Psoas muscle (tissue), 8 donors: Measurements from ENCODE around the gene TMEM163. TPM values are rescaled to one million over a fixed set of nuclear protein-coding genes. Genes with fewer than 3 reads are reported as not detected.

ENCODE experiments used
- ATAC-seq, 4 donors: fragments of 200-7000 bp; cut with Tn5 transposase; one replicate each; pipeline ENCODE4 v1.9.1; 2020; ENCODE audit warnings: moderate library complexity in 3 of 4, mild to moderate bottlenecking in 2 of 4
- DNase-seq, 2 donors: peaks; one replicate each; pipeline ENCODE4 v3.0.0-alpha.2; 2020
- H3K27ac ChIP-seq: fragments of 200-600 bp; one replicate; pipeline ENCODE4 v1.8.0; 2022
- H3K27me3 ChIP-seq, 3 donors: fragments of 200-600 bp in 1 of 3; one replicate each; pipeline versions ENCODE4 v1.6.1 to v1.8.0; 2013 to 2022; ENCODE audit warnings: low read length in 2 of 3, mild to moderate bottlenecking in 2 of 3, moderate library complexity in 1 of 3; ENCODE audit not compliant: insufficient read depth in 3 of 3
- H3K36me3 ChIP-seq, 2 donors: fragments of 200-600 bp in 1 of 2; one replicate each; pipeline versions ENCODE4 v1.6.1 to v1.8.0; 2013 to 2022; ENCODE audit warnings: low read depth in 1 of 2, mild to moderate bottlenecking in 1 of 2, moderate library complexity in 1 of 2; ENCODE audit not compliant: insufficient read depth in 1 of 2
- H3K4me1 ChIP-seq: fragments of 200-600 bp; one replicate; pipeline ENCODE4 v1.8.0; 2022
- H3K4me3 ChIP-seq: fragments of 200-600 bp; one replicate; pipeline ENCODE4 v1.8.0; 2022; ENCODE audit warnings: mild to moderate bottlenecking
- H3K9me3 ChIP-seq: fragments of 200-600 bp; one replicate; pipeline ENCODE4 v1.8.0; 2022
- WGBS, 3 donors: extraction: QIAGEN DNeasy Blood & Tissue Kit; methylation state at CpG; one replicate each; pipeline versions ENCODE4 v1.1.6 to v1.1.7; 2013; 5-methylcytosine and 5-hydroxymethylcytosine counted together
- intact Hi-C, 2 donors: fragments of 100-400 bp; cut with DNase I; formaldehyde crosslinking; loops; one replicate each; pipeline versions ENCODE4 v1.11.0 to v1.14.2; 2022
- polyA plus RNA-seq, 3 donors: library from polyadenylated mRNA; stranded (reverse); fragments of 200-250 nt; gene quantifications; one replicate each; pipeline ENCODE4 v1.2.3, GENCODE V29; 2013
- total RNA-seq, 4 donors: library from RNA; stranded (reverse); fragmentation: NEBNext Ultra II Directional in 2 of 4; extraction: Animal tissue kit (Norgen Biotek cat#: 25700) in 2 of 4; gene quantifications; one replicate each; pipeline versions ENCODE4 v1.2.1 to v1.2.4, GENCODE V29; 2021 to 2023
- TF ChIP-seq, protein P1 (sequence below): fragments of 200-600 bp; IDR thresholded peaks from one replicate; pipeline ENCODE4 v1.8.0; 2022; ENCODE audit warnings: antibody characterized with exemption
- donor health status: healthy with polysubstance abuse.
- donor health status: DM: no; HTN: no; CAD: no; lungs with moderate emphysema.
- donor health status: Bipolar disorder and iron deficiency.
- donor health status: healthy.
- donor health status: DM: yes; HTN: yes; CAD: no.
- donor health status: DM: no; HTN: no; CAD: no.
- donor health status: DM: no; HTN: no; CAD: no.
- donor health status: DM: yes; HTN: yes; CAD: no.

The TMEM163 gene
- total and polyA plus RNA-seq, 7 donors = 0.17 to 0.52 (median 0.28) TPM; not detected in 1

DNA sequence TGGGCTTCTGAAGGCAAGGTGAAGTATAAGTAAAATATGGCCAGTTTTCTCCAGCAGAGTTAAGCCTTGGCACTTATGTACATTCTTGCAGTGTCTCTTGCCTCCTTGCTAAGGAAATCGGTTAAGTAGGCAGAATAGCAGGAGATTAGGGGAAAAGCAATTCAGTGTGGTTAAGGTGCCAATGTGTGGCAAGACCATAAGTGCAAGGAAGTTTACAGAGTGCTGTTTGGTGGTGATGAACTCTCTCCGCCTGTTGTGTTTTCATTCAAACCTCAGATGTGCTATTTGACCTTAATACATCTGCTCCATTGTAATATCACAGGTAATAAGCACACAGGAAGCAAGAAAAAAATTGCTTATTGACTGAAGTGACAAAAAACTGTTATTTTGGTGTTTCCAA lies 308.8 kb downstream of the TMEM163 start:
- Histone ChIP-seq H3K36me3 (no peaks in the 10 kb centered on the region), H3K27me3 (peaks cover 0 to 1% (median 0%) of the 10 kb centered on the region in 3 donors), H3K4me3 (no peak overlapping the region), H3K4me1 (no peaks in the 10 kb centered on the region), H3K27ac (no peak overlapping the region), H3K9me3 (no peaks in the 10 kb centered on the region)
- no peak for DNase-seq
- intact Hi-C loops = loop anchor here (2.0 to 5.0 kb wide), 3 partner anchors 163 to 523 kb away; no protein-coding TSS in a partner anchor
- ATAC-seq = no peak
- TF ChIP-seq, protein P1, sequence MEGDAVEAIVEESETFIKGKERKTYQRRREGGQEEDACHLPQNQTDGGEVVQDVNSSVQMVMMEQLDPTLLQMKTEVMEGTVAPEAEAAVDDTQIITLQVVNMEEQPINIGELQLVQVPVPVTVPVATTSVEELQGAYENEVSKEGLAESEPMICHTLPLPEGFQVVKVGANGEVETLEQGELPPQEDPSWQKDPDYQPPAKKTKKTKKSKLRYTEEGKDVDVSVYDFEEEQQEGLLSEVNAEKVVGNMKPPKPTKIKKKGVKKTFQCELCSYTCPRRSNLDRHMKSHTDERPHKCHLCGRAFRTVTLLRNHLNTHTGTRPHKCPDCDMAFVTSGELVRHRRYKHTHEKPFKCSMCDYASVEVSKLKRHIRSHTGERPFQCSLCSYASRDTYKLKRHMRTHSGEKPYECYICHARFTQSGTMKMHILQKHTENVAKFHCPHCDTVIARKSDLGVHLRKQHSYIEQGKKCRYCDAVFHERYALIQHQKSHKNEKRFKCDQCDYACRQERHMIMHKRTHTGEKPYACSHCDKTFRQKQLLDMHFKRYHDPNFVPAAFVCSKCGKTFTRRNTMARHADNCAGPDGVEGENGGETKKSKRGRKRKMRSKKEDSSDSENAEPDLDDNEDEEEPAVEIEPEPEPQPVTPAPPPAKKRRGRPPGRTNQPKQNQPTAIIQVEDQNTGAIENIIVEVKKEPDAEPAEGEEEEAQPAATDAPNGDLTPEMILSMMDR = no peak
- 82 to 92% (median 84%) methylated on average over 2 of the region's 2 CpGs for WGBS, 3 donors

DNA sequence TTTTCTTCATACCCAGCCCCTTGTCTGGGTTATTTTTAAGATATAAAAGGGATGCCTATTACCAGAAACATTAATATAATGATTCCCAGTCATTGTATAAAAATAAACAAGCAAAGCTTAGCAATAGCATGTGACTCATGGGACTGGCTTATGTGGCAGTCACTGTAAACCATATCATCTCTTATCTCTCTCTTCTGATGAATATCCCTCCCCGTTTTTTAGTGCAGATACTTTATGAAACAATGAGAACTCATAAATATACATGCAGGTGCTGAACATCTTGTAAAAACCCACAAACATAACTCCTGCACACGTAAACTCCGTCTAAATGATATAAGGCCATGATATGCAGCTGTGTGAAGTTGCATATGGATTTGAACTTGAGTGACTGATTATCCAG lies 310.0 kb downstream of the TMEM163 start:
- no peak overlapping the region for H3K4me3 ChIP-seq
- TF ChIP-seq, protein P1 = no peak
- no peaks in the 10 kb centered on the region for H3K9me3 ChIP-seq
- DNase-seq (no peak), ATAC-seq (peak in 2 of 4 donors; percentile 32 to 33)
- intact Hi-C loops = loop anchor here in 1 of 2 donors (10.0 kb wide), 1 partner anchor 164 kb away; no protein-coding TSS in a partner anchor
- H3K27ac ChIP-seq = no peak overlapping the region
- whole genome bisulfite sequencing, 3 donors = 86 to 90% (median 89%) methylated on average over 3 of the region's 3 CpGs
- H3K27me3 ChIP-seq = peaks cover 0 to 1% (median 0%) of the 10 kb centered on the region in 3 donors
- H3K4me1 ChIP-seq = no peaks in the 10 kb centered on the region
- H3K36me3 ChIP-seq = no peaks in the 10 kb centered on the region

DNA sequence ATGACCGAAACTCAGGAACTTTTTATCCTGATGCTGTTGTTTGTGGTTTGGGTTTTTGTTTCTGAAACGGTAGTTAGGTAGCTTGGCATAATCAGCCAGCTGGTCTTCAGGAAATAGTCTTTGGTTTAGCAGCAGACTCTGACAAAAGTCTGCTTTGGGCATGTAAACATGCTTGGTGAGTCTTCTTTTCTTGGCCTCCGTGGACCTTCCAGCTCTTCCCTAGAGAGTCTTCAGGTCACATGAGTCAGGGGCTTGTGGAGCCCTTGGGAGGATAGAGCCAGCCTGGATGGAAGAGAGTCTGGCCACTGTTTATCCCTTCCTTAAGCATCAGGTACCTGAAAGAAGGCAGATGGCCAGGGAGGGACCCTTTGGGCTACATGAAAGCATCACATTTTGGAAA lies 310.4 kb downstream of the TMEM163 start:
- H3K9me3 ChIP-seq = no peaks in the 10 kb centered on the region
- no peak for DNase-seq
- no peak overlapping the region for H3K27ac ChIP-seq
- peak in 1 of 4 donors; percentile 13 for ATAC-seq
- WGBS, 3 donors = 61 to 67% (median 64%) methylated on average over 3 of the region's 3 CpGs
- H3K27me3 ChIP-seq = peaks cover 0 to 1% (median 0%) of the 10 kb centered on the region in 3 donors
- no peaks in the 10 kb centered on the region for H3K36me3 ChIP-seq
- H3K4me3 ChIP-seq = no peak overlapping the region
- intact Hi-C loops = loop anchor here in 1 of 2 donors (10.0 kb wide), 1 partner anchor 164 kb away; no protein-coding TSS in a partner anchor
- H3K4me1 ChIP-seq = no peaks in the 10 kb centered on the region
- TF ChIP-seq, protein P1 = no peak

DNA sequence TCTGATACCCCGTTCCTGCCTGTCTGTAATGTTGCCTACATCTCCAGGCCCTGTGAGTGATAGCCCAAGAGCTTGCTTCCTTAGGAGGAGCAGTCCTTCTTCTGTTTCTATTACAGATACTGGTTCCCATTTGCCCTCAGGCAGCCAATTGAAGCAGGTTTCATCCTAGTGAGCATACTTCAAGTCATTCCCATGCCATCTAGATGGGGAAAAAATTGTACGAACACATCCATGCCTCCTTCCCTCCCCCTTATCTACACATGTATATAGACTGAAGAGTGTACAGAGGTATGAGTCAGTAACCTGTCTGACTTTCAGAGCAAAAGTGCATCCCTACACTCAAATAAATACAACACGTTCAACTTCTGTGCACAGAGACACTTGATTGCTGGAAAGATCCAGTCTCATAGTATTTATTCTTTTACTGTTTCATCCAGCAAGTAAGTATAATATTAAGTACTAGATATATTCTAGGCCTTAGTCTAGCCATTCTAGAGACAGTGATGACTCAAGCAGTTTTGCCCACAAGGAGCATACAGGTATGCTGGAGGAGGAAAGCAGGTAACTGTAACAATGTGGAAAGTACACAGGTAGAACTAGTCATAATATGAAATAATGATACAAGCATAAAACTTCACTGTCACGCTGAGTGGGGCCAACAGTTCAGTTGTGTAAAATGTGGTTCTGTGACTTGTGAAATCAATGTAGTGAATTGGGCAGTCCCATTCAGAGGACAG lies 311.5 kb downstream of the TMEM163 start:
- intact Hi-C loops = loop anchor here in 1 of 2 donors (10.0 kb wide), 1 partner anchor 163 kb away; no protein-coding TSS in a partner anchor
- Histone ChIP-seq H3K4me3 (no peak overlapping the region), H3K9me3 (no peaks in the 10 kb centered on the region), H3K4me1 (no peaks in the 10 kb centered on the region), H3K27me3 (peaks cover 0 to 1% (median 0%) of the 10 kb centered on the region in 3 donors), H3K27ac (no peak overlapping the region), H3K36me3 (no peaks in the 10 kb centered on the region)
- DNase-seq (no peak), ATAC-seq (no peak)
- TF ChIP-seq, protein P1 = no peak
- WGBS, 3 donors = 90 to 95% (median 95%) methylated on average over 4 of the region's 4 CpGs
